ENCODE data around the gene RAB1B.

RAB1B gene

GRCh38 chr11:66325263-66325671 is 56.8 kb downstream of the RAB1B start:
- H3K4me3 ChIP-seq (ENCODE audit: low read length): no peak overlapping the region
- no peak for DNase-seq (ENCODE audit: low read depth)
- no peak for TF ChIP-seq CTCF (conservative IDR thresholded peaks at IDR 0.05; ENCODE audit: low read depth, low read length)

DNA sequence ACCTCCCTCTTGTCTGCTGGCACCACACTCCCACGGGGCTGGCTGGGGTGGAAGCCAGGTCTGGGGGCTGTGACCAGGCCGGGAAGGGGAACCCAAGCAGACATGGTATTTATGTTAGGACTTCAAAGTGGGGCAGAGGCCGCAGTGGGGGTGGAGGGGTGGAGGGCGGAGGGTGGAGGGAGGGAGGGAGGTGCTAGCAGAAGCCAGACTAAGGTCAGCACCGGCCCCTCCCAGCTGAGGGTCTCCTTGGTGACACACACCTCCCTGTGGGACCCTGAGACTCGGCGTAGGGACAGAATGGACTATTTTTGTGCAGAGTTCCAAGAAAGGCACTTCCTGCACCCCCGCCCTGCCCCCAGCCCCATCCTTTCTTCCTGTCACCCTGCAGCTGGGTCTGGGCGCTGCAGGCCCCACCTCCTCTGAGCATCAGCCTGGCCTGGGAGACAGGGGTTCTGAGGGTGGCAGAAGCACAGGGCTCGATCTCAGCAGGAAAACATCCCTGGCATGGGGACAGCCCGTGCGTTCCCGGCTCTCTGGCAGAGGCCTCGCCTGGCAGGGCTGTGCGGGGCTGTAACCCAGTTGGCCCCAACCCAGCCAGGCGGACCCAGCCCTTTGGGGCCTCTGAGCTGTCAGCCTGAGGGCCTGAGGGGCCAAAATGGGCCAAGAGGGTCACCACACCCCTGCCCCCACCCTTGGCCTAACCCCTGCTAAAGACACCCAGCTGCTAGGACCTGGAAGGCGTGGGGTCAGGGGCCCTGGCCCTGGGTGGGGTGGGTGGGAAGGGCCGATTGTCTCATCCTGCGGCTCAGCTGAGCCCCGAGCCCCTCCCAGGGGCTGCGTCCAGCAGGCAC is 58.0 kb downstream of the RAB1B start:
- TF ChIP-seq CTCF (conservative IDR thresholded peaks at IDR 0.05; ENCODE audit: low read depth, low read length): no peak
- DNase-seq (ENCODE audit: low read depth): no peak

More for the DNA sequence above, 58.0 kb downstream of the RAB1B start:
- no peak overlapping the region for H3K4me3 ChIP-seq (ENCODE audit: low read length)

All from retinal pigment epithelial cell (primary cell).